Natural killer cell (primary cell): ENCODE measurements around the gene CALHM2. TPM values are rescaled to one million over a fixed set of nuclear protein-coding genes. Genes with fewer than 3 reads are reported as not detected.

Source experiments
- ATAC-seq, 3 donors: fragments of 150-1000 bp in 2 of 3; fragments of 200-7000 bp in 1 of 3; cut with Tn5 transposase; 1 replicate in 1 of 3; 2 replicates in 2 of 3; pipeline ENCODE4 v1.10.0; 2021; ENCODE audit warnings: mild to moderate bottlenecking in 2 of 3, moderate library complexity in 2 of 3
- DNase-seq, 2 donors: peaks; one replicate each; pipeline versions ENCODE4 v3.0.0 to v3.0.0-alpha.2; 2013 to 2021; ENCODE audit warnings: mixed read lengths in 1 of 2
- H3K27ac ChIP-seq: one replicate; pipeline ENCODE4 v1.5.1; 2013; ENCODE audit warnings: mild to moderate bottlenecking, low read length
- H3K27me3 ChIP-seq: one replicate; pipeline ENCODE4 v1.6.1; 2013; ENCODE audit warnings: low read length; ENCODE audit not compliant: control insufficient read depth, insufficient read depth
- H3K36me3 ChIP-seq: one replicate; pipeline ENCODE4 v1.6.1; 2013; ENCODE audit warnings: low read length; ENCODE audit not compliant: control insufficient read depth, insufficient read depth
- H3K4me1 ChIP-seq: one replicate; pipeline ENCODE4 v1.6.1; 2013; ENCODE audit warnings: low read length; ENCODE audit not compliant: control insufficient read depth, insufficient read depth
- H3K4me3 ChIP-seq: one replicate; pipeline ENCODE4 v1.5.1; 2013; ENCODE audit warnings: low read length
- H3K9me3 ChIP-seq: one replicate; pipeline ENCODE4 v1.6.1; 2013; ENCODE audit warnings: low read length; ENCODE audit not compliant: control insufficient read depth, insufficient read depth
- H3K27ac Mint-ChIP-seq, 2 donors: one replicate each; pipeline ENCODE4 v1.8.0; 2022; ENCODE audit warnings: mild to moderate bottlenecking in 2 of 2, mixed read lengths in 2 of 2, moderate library complexity in 1 of 2
- H3K27me3 Mint-ChIP-seq, 2 donors: one replicate each; pipeline ENCODE4 v1.8.0; 2022; ENCODE audit warnings: low read depth in 2 of 2, mixed read lengths in 2 of 2
- H3K36me3 Mint-ChIP-seq: one replicate; pipeline ENCODE4 v1.8.0; 2022; ENCODE audit warnings: mixed read lengths
- H3K4me1 Mint-ChIP-seq, 2 donors: one replicate each; pipeline ENCODE4 v1.8.0; 2022; ENCODE audit warnings: mixed read lengths in 2 of 2
- H3K4me3 Mint-ChIP-seq: one replicate; pipeline ENCODE4 v1.8.0; 2022; ENCODE audit warnings: mild to moderate bottlenecking, moderate library complexity, mixed read lengths
- H3K9me3 Mint-ChIP-seq, 2 donors: one replicate each; pipeline ENCODE4 v1.8.0; 2022; ENCODE audit warnings: mixed read lengths in 2 of 2
- CTCF ChIP-seq: fragments of 200-600 bp; IDR thresholded peaks from one replicate; pipeline ENCODE4 v1.8.0; 2022; ENCODE audit warnings: antibody characterized with exemption
- WGBS: methylation state at CpG from one replicate; pipeline ENCODE4 v1.1.7; 2013; ENCODE audit warnings: missing lambda C conversion rate; ENCODE audit not compliant: insufficient coverage; 5-methylcytosine and 5-hydroxymethylcytosine counted together
- intact Hi-C: fragments of 100-400 bp; cut with micrococcal nuclease; formaldehyde crosslinking; loops from one replicate; pipeline ENCODE4 v1.14.2; 2022
- total RNA-seq, 4 donors: library from RNA; stranded (reverse); fragments of 120-200 nt in 1 of 4; gene quantifications; one replicate each; pipeline versions ENCODE4 v1.2.3 to v1.2.4, GENCODE V29; 2013 to 2022

CALHM2 gene
- total RNA-seq, 3 donors from 2014 or later (not counting 1 experiment from before 2014, with no cell fraction given) = 26.6 to 55.2 (median 37.2) TPM

- Mint-ChIP-seq H3K27me3 (no peaks in the 10 kb centered on the region), H3K27ac (peak overlapping the region; percentile 35 to 91), H3K36me3 (peaks cover 15% of the 10 kb centered on the region), H3K4me1 (peaks cover 33 to 57% of the 10 kb centered on the region in 2 donors), H3K9me3 (no peaks in the 10 kb centered on the region), H3K4me3 (no peak overlapping the region)
- Histone ChIP-seq H3K36me3 (peaks cover 86% of the 10 kb centered on the region), H3K4me1 (peaks cover 37% of the 10 kb centered on the region), H3K27ac (no peak overlapping the region), H3K4me3 (no peak overlapping the region), H3K9me3 (no peaks in the 10 kb centered on the region), H3K27me3 (no peaks in the 10 kb centered on the region)
- 99% methylated on average over 8 of the region's 9 CpGs for WGBS
- no peak for ATAC-seq
- intact Hi-C loops = no loop called here
- no peak for TF ChIP-seq CTCF
- DNase-seq = no peak
Observed at GRCh38 chr10:103445366-103445765, 6.8 kb downstream of the CALHM2 start.

- H3K4me3 ChIP-seq = no peak overlapping the region
- peaks cover 24 to 49% of the 10 kb centered on the region in 2 donors for H3K4me1 Mint-ChIP-seq
- DNase-seq (no peak), ATAC-seq (no peak)
- H3K9me3 Mint-ChIP-seq = no peaks in the 10 kb centered on the region
- H3K27ac Mint-ChIP-seq = peak overlapping the region; percentile 35 to 91
- H3K36me3 Mint-ChIP-seq = peaks cover 11% of the 10 kb centered on the region
- no peaks in the 10 kb centered on the region for H3K27me3 ChIP-seq
- peaks cover 88% of the 10 kb centered on the region for H3K36me3 ChIP-seq
- H3K9me3 ChIP-seq = no peaks in the 10 kb centered on the region
- WGBS = 97% methylated on average over 10 of the region's 10 CpGs
- H3K4me1 ChIP-seq = peaks cover 28% of the 10 kb centered on the region
- TF ChIP-seq CTCF = no peak
- H3K27me3 Mint-ChIP-seq = no peaks in the 10 kb centered on the region
- intact Hi-C loops = no loop called here
- H3K4me3 Mint-ChIP-seq = no peak overlapping the region
- H3K27ac ChIP-seq = no peak overlapping the region
Observed at GRCh38 chr10:103444478-103444877, 7.7 kb downstream of the CALHM2 start.

- TF ChIP-seq CTCF = no peak
- WGBS = 95% methylated on average over 23 of the region's 23 CpGs
- Histone ChIP-seq H3K9me3 (no peaks in the 10 kb centered on the region), H3K27ac (no peak overlapping the region), H3K4me3 (no peak overlapping the region), H3K36me3 (peaks cover 90% of the 10 kb centered on the region), H3K4me1 (peaks cover 19% of the 10 kb centered on the region), H3K27me3 (no peaks in the 10 kb centered on the region)
- intact Hi-C loops = no loop called here
- Mint-ChIP-seq H3K4me1 (peaks cover 15 to 40% of the 10 kb centered on the region in 2 donors), H3K4me3 (no peak overlapping the region), H3K36me3 (peaks cover 5% of the 10 kb centered on the region), H3K27ac (peak overlapping the region; percentile 35 to 91), H3K9me3 (no peaks in the 10 kb centered on the region), H3K27me3 (no peaks in the 10 kb centered on the region)
- no peak for DNase-seq
- ATAC-seq = no peak
Observed at GRCh38 chr10:103443475-103444185, 8.5 kb downstream of the CALHM2 start.
